NCI-H2171 (cell line): Measurements from ENCODE around the gene PLAC1.

Experiments used
- DNase-seq: peaks from one replicate; lab custom pipeline; 2025; lab: John Stamatoyannopoulos, UW

PLAC1 gene

DNA sequence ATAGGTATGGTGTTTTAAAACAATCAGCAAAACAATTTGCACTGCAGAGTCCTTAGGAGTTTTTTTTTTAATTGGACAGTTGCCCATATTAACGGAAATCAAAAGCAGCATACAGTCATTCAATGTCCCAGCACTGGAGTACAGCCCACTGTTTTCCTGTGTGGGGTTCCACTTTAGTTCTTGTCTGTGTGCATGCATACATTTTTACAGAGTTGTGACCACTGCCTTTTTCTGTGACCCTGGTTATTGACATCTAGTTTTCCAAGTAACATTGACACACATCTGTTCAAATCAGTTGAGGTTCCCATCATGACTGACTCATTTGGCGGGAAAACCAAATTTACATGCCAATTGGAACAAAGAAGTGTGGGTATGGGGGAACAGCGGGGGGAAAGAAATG lies 115.0 kb downstream of the PLAC1 start:
- no peak for DNase-seq

DNA sequence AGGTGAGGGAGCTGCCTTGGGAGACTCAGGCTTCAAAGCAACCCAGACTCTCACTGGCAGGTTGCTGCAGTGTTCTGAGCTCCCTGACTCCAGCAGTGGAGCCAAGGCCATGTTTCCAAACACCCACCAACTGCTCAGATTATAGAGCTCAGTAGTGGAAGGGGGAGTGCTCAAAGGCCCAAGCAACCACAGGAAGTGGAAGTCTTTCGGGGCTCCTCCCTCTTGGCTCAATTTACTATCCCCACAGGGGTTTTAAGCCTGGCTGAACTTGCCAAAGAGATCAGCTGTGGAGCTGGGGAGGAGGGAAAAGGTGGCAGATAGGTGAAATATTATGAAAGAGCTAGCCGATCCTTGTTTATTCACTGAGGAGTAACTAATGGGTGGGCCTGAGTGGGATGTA lies 115.8 kb downstream of the PLAC1 start:
- DNase-seq = peak; percentile 76

DNA sequence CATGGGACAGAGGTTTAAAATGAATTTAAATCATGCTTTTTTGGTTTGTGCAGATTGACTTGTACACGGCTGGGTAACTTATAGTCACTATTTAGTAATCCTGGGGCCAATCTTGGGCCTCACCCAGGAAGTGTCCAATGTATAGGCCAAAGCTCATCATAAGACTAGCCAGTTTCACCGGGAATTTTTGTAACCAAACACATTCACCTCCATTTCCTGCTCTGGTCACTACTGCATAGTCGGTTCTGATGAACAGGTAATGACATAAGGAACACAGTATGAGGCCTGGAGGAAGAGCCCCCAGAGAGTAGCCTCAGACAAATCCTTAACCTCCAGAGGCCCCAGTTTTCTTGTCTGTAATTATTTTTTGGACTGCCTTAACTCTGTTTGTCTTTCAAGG lies 116.4 kb downstream of the PLAC1 start:
- no peak for DNase-seq

DNA sequence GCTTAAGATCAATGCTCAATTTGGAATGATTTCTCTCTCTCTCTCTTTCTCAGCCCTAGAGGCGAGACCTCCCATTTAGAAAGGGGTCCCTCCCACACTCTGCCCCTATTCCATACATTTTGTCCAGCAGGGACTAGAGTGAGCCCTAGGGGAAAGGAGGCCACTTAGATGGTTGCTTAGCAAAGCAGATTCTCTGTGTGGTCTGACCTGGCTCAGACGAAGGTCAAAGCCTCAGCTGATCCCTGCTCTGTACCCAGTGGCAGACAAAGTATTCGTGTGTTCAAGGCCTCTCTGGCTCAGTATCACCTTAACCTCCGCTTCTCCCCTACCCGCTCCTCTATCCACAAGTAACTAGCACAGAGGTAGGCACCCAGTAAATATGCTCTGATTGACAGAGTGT lies 120.0 kb downstream of the PLAC1 start:
- DNase-seq = no peak

DNA sequence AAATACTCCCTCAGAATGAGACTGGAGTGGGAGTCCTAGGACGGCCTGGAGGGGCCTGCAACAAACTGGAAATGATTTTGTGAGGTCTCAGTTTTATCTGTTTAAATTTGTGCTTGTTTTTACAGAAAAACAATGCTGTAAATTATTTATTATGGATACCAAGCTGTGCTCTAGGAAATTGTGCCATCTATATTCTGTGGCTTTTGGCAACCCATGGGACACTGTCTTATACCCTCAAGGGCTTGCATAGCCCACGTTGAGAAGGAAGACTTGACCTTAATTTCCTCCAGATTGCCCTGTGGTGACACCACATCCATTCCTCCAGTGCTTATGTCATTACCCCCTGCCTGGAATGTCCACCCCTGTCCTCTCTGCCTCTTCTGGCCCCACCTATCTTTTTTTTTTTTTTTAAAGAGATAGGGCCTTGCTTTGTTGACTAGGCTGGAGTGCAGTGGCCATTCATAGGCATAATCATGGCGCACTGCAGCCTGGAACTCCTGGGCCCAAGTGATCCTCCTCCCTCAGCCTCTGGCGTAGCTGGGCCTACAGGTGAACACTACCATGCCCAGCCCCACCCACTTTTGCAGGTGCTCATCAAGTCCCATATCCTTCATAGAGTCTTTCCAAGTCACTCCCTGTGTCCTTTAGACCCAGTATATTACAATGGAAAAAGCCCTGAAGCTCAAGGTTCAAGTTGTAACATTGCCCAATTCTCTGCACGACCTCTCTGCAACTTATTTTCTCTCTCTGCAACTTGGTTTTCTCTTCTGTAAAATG lies 120.9 kb downstream of the PLAC1 start:
- no peak for DNase-seq

DNA sequence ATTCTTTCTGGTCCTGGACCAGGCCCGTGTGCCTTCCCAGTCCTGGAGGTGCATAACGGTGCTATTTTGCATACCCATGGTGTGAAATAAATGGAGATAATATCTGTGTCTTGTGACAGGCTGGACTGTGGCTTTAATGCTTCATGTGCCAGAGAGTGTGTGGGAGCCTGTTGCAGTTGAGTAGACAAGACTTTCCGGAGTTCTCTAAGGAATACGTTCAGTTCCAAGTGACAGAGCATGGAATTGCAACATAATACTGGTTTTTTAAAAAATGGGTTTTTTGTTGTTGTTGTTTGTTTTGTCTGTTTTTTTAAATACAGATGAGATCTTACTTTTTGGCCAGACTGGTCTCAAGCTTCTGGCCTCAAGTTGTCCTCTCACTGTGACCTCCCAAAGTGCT lies 124.3 kb downstream of the PLAC1 start:
- DNase-seq = no peak

DNA sequence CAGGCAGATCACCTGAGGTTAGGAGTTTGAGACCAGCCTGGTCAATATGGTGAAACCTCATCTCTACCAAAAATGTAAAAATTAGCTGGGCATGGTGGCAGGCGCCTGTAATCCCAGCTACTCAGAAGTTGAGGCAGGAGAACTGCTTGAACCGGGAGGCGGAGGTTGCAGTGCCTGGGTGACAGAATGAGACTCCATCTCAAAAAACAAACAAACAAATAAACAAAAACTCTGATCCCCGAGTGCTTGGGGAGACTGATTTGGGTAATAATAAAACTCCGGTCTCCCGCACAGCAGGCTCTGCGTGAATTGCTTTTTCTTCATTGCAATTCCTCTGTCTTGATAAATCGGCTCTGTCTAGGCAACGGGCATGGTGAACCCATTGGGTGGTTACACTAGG lies 124.9 kb downstream of the PLAC1 start:
- DNase-seq = no peak

DNA sequence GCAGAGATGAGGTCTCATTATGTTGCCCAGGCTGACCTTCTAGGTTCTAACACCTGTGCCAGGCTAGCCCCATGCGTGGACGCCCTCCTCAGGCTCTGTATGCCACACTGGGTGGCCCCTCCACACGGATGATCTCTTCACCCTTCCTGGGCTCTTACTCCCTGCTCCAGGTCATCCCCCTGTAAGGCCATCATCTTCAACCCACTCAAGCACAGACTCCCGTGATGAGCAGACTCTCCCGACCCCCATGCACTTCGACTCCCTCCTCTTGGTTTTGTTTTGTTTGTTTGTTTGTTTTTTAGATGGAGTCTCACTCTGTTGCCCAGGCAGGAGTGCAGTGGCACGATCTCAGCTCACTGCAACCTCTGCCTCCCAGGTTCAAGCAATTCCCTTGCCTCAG lies 127.4 kb downstream of the PLAC1 start:
- DNase-seq = no peak

DNA sequence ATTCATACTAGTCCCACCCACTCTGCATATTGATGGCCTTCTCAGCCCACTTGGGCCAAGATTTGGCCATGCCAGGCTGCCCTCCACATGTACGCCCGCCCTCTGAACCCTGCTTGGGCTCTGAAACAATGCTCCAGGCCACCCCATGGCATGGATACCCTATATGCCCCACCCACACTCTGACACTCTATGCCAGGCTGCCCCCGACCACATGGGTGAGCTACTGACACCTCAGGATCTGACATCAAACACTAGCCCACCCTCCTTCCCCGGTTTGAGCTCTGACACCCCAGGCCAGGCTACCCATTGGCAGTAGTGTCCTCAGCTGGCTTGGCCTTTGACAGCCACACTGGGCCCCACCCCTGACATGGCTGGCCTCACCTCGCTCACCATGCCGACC lies 128.8 kb downstream of the PLAC1 start:
- no peak for DNase-seq

DNA sequence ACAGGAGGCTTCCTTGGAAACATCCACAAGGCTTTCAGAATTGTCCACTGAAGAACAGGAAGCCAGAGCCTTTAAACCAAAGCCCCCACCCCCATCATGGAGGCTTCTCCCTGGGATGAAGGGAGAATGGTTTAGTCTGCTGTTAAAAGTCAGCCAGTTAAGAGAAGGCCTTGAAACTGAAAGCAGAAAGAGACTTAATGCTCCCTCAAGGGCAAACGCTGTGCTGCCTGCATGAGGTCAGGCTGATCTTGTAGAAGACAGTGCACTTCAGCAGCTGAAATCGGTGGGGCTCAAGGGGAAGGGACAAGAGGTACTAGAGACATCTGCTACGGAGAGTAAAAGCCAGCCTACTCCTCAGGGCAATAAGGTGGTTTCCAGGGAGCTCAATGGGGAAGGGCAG lies 129.3 kb downstream of the PLAC1 start:
- DNase-seq = no peak

DNA sequence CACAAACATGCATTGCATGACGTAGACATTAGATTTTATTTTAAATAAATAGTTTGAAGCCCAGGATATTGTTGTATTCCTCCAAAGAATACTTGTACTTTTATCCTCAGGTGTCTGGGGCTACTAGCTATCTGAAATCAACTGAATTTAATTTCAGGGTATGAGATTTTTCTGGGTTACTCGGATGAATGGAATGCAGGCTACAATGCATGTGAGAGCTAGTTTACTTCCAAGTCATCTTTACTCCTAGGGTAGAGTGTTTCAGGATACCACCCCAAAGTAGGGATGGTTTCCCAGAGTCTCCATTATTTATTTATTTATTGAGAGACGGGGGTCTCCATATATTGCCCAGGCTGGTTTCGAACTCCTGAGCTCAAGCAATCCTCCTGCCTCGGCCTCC lies 131.9 kb downstream of the PLAC1 start:
- DNase-seq = no peak

DNA sequence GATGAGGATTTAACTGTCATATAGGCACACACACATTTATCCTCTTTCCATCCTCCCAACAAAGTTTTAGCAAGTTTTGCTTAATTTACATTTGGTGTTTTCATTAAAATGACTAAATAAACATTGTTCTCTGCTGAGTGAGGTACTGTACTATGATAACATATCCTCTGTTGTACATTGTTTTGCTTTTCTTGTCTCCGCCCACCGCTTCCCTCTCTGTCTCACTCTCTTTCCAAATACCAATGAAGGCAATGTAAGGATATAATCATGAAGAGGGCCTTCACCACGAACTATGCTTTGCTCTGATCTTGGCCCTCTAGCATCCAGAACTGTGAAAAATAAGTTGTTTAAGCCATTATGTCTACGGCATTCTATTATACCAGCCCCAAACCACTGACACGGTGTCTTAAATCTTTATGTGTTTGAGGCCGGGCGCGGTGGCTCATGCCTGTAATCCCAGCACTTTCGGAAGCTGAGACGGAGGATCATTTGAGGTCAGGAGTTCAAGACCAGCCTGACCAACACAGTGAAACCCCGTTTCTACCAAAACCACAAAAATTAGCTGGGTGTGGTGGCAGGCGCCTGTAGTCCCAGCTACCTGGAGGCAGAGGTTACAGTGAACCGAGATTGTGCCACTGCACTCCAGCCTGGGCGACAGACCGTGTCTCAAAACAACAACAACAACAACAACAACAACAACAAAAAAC lies 133.0 kb downstream of the PLAC1 start:
- no peak for DNase-seq

DNA sequence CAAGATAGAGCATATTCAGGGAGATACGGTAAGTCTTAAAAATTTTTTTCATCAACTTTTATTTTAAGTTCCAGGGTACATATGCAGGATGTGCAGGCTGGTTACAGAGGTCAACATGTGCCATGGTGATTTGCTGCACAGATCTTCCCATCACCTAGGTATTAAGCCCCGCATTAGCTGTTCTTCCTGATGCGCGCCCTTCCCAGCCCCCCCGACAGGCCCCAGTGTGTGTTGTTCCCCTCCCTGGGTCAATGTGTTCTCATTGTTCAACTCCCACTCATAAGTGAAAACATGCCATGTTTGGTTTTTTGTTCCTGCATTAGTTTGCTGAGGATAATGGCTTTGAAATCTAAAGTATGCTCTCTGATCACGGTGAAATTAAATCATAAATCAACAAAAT lies 134.1 kb downstream of the PLAC1 start:
- no peak for DNase-seq

DNA sequence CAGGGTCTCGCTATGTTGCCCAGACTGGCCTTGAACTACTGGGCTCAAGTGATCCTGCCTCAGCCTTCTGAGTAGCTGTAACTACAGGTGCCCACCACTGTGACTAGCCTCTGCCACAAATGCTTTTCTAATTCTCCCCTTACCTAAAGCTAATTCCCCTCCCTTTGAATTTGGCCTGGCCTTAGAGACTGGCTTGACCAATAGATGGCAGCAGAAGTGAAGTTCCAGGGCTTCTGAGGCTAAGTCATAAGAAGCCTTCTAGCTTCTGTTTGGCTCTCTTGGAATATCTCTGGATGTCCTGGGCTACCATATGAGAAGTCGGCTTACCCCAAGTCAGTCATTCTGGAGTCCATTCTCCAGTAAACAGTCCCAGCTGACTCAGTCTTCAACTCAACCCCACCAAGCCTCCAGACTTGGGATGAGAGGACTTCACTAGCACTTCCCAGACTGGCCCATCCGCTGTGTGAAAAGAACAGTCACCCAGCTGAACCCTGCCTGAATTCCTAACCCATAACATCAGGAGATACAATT lies 137.3 kb downstream of the PLAC1 start:
- no peak for DNase-seq
